ENCODE data around the gene CALML3. TPM values are rescaled to one million over a fixed set of nuclear protein-coding genes. Genes with fewer than 3 reads are reported as not detected.

The CALML3 gene
- total RNA-seq, 1 experiment from 2014 or later, result not detected

DNA sequence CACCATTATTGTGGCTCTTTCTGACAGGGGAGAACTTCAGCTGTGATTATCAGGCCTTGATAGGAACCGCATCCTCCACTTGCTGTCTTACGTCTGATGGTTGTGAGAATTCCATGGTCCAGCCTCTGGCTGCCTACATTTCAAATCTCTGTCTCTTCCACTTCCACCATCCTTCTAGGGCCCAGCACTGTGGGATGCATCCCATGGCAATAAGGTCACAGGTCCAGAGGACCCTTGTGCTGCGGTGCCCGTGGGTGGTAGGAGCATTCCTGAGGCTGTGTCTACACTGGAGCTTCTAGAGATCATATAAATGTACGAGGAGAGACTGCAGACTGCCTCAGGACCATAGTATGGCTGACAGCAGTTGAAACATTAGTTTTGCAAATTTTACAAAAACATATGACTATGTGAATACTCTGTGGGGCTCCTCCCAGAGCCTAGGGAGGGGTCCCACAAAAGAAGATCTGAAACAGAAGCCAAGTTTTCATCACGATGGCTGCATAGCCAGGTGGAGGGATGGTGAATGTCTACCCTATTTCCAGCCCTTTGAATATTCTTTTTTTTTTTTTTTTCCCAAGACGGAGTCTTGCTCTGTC is 11.8 kb downstream of the CALML3 start:
- POLR2A ChIA-PET (ENCODE audit: unreplicated experiment), result interaction anchor here (0.6 kb wide), 1 partner anchor 10 kb away, joined by 3 read pairs; no protein-coding TSS in a partner anchor
- H3K4me1 ChIP-seq (ENCODE audit: insufficient read depth, low read length), result peaks cover 5% of the 10 kb centered on the region
- intact Hi-C loops (cut with micrococcal nuclease), result no loop called here

DNA sequence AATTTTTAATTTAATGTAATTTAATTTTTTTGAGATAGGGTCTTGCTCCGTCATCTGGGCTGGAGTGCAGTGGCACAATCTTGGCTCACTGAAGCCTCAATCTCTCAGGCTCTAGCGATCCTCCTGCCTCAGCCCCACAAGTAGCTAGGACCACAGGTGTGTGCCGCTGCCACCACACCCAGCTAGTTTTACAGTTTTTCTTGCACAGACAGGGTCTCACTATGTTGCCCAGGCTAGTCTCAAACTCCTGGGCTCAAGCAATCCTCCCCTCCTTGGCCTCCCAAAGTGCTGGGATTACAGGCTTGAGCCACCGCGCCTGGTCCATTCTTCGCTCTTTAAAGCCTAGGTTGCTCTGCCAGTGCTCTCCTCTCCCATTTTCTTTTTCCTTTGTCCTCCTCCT is 12.9 kb downstream of the CALML3 start:
- POLR2A ChIA-PET (ENCODE audit: unreplicated experiment), result no interaction called here
- Histone ChIP-seq H2AFZ (ENCODE audit: low read length) (no peak overlapping the region), H3K9ac (ENCODE audit: low read length) (no peak overlapping the region), H3K27me3 (ENCODE audit: low read length) (no peaks in the 10 kb centered on the region), H3K79me2 (ENCODE audit: low read length) (no peaks in the 10 kb centered on the region), H3K4me2 (ENCODE audit: low read length) (no peak overlapping the region), H3K9me2 (replicated peaks; ENCODE audit: low read length) (no peaks in the 10 kb centered on the region), H3K4me3 (ENCODE audit: low read length) (no peak overlapping the region), H3F3A (ENCODE audit: low read length, unreplicated experiment) (no peaks in the 10 kb centered on the region), H3K27ac (ENCODE audit: low read length) (no peak overlapping the region), H4K20me1 (ENCODE audit: low read length) (no peaks in the 10 kb centered on the region), H3K9me3 (ENCODE audit: low read length) (no peaks in the 10 kb centered on the region), H3K4me1 (ENCODE audit: insufficient read depth, low read length) (peaks cover 5% of the 10 kb centered on the region), H3K36me3 (ENCODE audit: low read depth, low read length) (peaks cover under 1% of the 10 kb centered on the region; the same call in 1 of the 2 replicates)
- intact Hi-C loops (cut with micrococcal nuclease), result no loop called here
- no TSS peak for BruUV-seq (replicated peaks)
- DNase-seq, result no peak
- CTCF ChIA-PET, result no interaction called here
- TF ChIP-seq, protein P1, sequence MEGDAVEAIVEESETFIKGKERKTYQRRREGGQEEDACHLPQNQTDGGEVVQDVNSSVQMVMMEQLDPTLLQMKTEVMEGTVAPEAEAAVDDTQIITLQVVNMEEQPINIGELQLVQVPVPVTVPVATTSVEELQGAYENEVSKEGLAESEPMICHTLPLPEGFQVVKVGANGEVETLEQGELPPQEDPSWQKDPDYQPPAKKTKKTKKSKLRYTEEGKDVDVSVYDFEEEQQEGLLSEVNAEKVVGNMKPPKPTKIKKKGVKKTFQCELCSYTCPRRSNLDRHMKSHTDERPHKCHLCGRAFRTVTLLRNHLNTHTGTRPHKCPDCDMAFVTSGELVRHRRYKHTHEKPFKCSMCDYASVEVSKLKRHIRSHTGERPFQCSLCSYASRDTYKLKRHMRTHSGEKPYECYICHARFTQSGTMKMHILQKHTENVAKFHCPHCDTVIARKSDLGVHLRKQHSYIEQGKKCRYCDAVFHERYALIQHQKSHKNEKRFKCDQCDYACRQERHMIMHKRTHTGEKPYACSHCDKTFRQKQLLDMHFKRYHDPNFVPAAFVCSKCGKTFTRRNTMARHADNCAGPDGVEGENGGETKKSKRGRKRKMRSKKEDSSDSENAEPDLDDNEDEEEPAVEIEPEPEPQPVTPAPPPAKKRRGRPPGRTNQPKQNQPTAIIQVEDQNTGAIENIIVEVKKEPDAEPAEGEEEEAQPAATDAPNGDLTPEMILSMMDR (conservative IDR thresholded peaks at IDR 0.05; ENCODE audit: low read depth, low read length), result no peak
- TF ChIP-seq EZH2 (IDR thresholded peaks at IDR 0.05; ENCODE audit: low read length, unreplicated experiment) (no peak), EZH2phosphoT487 (IDR thresholded peaks at IDR 0.05; ENCODE audit: borderline replicate concordance, low read length) (no peak)
- no peak for ATAC-seq

More for the DNA sequence above, 11.8 kb downstream of the CALML3 start:
- Histone ChIP-seq H2AFZ (ENCODE audit: low read length) (no peak overlapping the region), H3K79me2 (ENCODE audit: low read length) (no peaks in the 10 kb centered on the region), H3K9me2 (replicated peaks; ENCODE audit: low read length) (no peaks in the 10 kb centered on the region), H3K9me3 (ENCODE audit: low read length) (no peaks in the 10 kb centered on the region), H3K27me3 (ENCODE audit: low read length) (no peaks in the 10 kb centered on the region), H3K36me3 (ENCODE audit: low read depth, low read length) (no peaks in the 10 kb centered on the region), H3K4me2 (ENCODE audit: low read length) (no peak overlapping the region), H4K20me1 (ENCODE audit: low read length) (no peaks in the 10 kb centered on the region), H3K4me3 (ENCODE audit: low read length) (no peak overlapping the region), H3K9ac (ENCODE audit: low read length) (no peak overlapping the region), H3F3A (ENCODE audit: low read length, unreplicated experiment) (no peaks in the 10 kb centered on the region), H3K27ac (ENCODE audit: low read length) (no peak overlapping the region)
- CTCF ChIA-PET, result no interaction called here
- TF ChIP-seq EZH2phosphoT487 (IDR thresholded peaks at IDR 0.05; ENCODE audit: borderline replicate concordance, low read length) (no peak), EZH2 (IDR thresholded peaks at IDR 0.05; ENCODE audit: low read length, unreplicated experiment) (no peak)
- TF ChIP-seq, protein P1 (conservative IDR thresholded peaks at IDR 0.05; ENCODE audit: low read depth, low read length), result no peak
- DNase-seq (no peak), ATAC-seq (no peak)
- BruUV-seq (replicated peaks), result no TSS peak

DNA sequence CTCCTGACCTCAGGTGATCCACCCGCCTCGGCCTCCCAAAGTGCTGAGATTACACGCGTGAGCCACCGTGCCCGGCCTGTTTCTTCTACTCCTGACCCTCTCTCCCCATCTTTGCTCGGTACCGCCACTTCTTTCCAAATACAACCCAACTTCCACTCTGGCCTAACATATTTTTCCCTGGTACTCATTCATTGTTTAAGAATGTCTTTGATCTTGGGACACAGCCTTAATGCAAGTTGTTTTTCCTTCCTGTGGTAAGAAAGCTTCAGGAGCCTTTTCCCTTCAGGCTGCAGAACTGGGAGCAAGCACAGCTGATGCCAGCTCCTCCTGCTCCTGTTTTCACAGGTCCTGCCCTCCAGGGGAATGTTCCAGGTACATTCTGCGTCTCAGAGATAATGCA is 13.7 kb downstream of the CALML3 start:
- POLR2A ChIA-PET (ENCODE audit: unreplicated experiment), result no interaction called here
- Histone ChIP-seq H3K4me3 (ENCODE audit: low read length) (no peak overlapping the region), H2AFZ (ENCODE audit: low read length) (no peak overlapping the region), H3K36me3 (ENCODE audit: low read depth, low read length) (peaks cover 3% of the 10 kb centered on the region; the same call in 1 of the 2 replicates), H3K4me2 (ENCODE audit: low read length) (no peak overlapping the region), H3K9me3 (ENCODE audit: low read length) (no peaks in the 10 kb centered on the region), H4K20me1 (ENCODE audit: low read length) (no peaks in the 10 kb centered on the region), H3K79me2 (ENCODE audit: low read length) (no peaks in the 10 kb centered on the region), H3K27me3 (ENCODE audit: low read length) (no peaks in the 10 kb centered on the region), H3F3A (ENCODE audit: low read length, unreplicated experiment) (no peaks in the 10 kb centered on the region), H3K27ac (ENCODE audit: low read length) (no peak overlapping the region), H3K4me1 (ENCODE audit: insufficient read depth, low read length) (peaks cover 5% of the 10 kb centered on the region), H3K9me2 (replicated peaks; ENCODE audit: low read length) (no peaks in the 10 kb centered on the region), H3K9ac (ENCODE audit: low read length) (no peak overlapping the region)
- intact Hi-C loops (cut with micrococcal nuclease), result no loop called here
- ATAC-seq (peak; percentile 55), DNase-seq (no peak)
- no TSS peak for BruUV-seq (replicated peaks)
- TF ChIP-seq, protein P1 (conservative IDR thresholded peaks at IDR 0.05; ENCODE audit: low read depth, low read length), result no peak
- TF ChIP-seq EZH2 (IDR thresholded peaks at IDR 0.05; ENCODE audit: low read length, unreplicated experiment), result no peak
- TF ChIP-seq EZH2phosphoT487 (IDR thresholded peaks at IDR 0.05; ENCODE audit: borderline replicate concordance, low read length), result no peak
- CTCF ChIA-PET, result no interaction called here

Measured in PC-3 (cell line).